Nucleus accumbens (tissue), 56 donors: ENCODE results near the gene ZMYND19.
A peak's percentile ranks its signal among the peaks of the same experiment; 100 is the strongest.
"Not testable (repeated sequence)": the region's sequence is repeated elsewhere in the genome, so short reads cannot be mapped to it uniquely, and the experiment has no call there.

Experiments
- DNase-seq, 56 donors: peaks; one replicate each; lab custom pipeline; 2025; lab: John Stamatoyannopoulos, UW

ZMYND19 gene

DNA sequence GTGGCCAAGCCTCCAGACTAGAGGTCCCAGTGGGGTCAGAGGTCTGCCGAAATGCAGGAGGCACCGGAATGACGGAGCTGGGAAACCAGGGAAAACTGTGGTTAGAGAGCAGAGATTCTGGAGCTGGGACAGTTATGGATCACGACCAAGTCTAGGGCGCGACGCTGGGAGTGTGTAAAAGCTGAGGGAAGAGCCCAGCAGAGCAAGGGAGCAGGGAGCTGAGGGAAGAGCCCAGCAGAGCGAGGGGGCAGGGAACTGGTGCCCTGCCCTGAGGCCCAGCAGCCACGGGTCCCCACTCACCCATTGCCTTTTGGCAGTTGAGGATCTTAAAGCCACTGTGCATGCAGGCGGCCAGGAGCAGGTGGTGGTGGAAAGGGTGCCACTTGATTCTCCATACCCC is 26.2 kb downstream of the ZMYND19 start:
- no peak for DNase-seq

DNA sequence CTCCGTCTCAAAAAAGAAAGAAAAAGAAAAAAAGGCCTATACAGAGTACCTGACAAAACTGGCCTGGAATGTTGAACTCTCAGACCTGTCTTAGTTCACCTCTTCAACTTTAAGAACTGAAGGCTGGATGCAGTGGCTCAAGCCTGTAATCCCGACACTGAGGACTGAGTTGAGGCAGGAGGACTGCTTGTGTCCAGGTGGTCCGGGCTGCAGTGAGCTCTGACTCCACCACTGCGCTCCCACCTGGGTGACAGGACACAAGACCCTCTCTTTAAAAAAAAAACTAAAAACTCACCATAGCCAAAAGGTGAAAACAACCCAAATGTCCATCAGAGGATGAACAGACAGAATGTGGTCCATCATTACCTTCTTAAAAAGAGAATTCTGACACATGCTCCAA is 32.2 kb downstream of the ZMYND19 start:
- DNase-seq: no peak

DNA sequence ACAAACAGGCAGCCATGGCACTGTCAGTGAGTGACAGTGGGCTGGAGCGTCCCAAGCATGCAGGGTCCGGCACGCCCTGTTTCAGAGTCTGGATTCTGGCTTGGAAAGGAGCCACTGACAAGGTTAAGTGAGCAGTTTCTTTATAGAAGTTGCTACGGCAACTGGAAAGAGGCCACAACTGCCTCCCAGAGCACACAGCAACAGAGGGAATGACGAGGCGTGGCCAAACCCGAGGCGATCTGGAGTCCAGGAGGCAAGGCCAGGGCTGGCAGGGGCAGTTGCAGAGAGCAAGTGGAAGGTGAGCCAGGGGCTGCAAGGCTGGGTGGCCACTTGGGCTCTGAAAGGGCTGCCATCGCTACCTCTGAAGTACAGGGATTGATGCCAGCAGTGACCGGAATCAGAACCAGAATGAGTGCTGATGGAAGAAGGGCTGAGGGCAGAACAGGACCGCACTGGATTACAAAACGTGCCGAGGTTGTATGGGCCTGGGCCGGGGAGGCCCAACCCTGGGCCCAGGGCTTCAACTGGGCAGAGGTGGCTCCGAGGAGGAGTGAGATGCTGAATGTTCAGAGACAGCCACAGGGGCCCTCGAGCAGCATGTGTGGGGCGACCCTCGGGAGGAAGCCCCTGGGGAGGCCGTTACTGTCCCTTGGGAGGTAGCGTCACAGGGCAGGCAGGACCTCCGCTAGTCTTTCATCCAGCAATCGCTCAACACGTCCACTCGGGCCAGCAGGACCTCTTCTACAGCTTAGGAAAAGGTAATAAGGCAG is 34.1 kb downstream of the ZMYND19 start:
- DNase-seq: no peak

DNA sequence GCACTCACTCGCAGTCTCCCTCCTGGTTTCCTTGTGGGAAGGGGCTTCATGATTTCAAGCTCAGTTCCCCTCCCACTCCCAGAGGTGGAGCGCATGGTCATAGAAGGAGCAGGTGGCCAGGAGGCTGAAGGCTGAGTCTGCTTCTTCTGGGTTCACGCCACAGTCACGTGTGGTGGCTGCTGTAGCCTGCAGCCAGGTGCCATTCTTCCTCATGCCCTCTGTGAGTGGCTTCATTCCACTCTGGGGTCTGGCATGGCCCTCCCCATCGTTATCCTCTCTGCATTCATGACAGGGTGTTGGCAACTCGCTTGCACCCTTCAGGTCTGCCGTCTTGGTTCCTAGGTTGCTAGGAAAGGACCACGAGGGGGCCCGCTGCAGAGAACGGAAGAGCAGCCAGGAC is 35.1 kb downstream of the ZMYND19 start:
- DNase-seq: no peak

DNA sequence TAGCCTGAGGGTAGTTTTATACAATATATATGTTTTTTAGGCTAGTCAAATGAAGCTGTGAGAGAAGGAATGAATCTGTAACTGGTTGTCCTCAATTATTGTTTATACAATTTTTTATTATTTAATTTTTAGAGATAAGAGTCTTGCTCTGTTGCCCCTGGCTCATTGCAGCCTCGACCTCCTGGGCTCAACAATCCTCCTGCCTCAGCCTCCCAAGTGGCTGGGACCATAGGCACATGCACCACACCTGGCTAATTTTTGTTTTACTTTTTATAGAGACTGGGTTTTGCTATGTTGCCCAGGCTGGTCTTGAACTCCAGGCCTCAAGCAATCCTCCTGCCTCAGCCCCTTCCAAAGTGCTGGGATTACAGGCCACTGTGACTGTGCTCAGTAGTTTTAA is 36.0 kb downstream of the ZMYND19 start:
- no peak for DNase-seq

DNA sequence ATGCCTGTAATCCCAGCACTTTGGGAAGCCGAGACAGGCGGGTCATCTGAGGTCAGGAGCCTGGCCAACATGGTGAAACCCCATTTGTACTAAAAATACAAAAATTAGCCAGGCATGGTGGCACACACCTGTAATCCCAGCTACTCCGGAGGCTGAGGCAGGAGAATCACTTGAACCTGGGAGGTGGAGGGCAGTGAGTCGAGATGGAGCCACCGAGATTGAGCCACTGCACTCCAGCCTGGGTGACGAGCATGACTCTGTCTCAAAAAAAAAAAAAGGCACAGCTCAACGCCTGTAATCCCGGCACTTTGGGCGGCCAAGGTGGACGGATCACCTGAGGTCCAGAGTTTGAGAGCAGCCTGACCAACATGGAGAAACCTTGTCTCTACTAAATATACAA is 36.7 kb downstream of the ZMYND19 start:
- not testable (repeated sequence) for DNase-seq

DNA sequence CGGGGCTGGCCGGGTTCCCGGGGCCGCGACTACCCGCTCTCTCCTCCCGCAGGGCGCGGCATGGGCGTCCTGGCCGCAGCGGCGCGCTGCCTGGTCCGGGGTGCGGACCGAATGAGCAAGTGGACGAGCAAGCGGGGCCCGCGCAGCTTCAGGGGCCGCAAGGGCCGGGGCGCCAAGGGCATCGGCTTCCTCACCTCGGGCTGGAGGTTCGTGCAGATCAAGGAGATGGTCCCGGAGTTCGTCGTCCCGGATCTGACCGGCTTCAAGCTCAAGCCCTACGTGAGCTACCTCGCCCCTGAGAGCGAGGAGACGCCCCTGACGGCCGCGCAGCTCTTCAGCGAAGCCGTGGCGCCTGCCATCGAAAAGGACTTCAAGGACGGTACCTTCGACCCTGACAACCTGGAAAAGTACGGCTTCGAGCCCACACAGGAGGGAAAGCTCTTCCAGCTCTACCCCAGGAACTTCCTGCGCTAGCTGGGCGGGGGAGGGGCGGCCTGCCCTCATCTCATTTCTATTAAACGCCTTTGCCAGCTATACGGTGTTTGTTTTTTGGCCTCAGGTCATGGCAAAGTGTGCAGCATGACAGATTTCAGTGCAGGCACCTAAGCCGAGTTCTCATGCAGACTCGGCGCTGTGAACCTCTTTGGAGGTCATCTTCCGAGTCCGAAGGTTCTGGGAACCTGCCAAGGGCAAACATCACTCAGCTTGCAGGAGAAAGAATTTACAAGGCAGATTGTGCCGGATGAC is 38.1 kb downstream of the ZMYND19 start:
- peak in 3 of 56 donors; percentile 57 to 63 (median 62) for DNase-seq

DNA sequence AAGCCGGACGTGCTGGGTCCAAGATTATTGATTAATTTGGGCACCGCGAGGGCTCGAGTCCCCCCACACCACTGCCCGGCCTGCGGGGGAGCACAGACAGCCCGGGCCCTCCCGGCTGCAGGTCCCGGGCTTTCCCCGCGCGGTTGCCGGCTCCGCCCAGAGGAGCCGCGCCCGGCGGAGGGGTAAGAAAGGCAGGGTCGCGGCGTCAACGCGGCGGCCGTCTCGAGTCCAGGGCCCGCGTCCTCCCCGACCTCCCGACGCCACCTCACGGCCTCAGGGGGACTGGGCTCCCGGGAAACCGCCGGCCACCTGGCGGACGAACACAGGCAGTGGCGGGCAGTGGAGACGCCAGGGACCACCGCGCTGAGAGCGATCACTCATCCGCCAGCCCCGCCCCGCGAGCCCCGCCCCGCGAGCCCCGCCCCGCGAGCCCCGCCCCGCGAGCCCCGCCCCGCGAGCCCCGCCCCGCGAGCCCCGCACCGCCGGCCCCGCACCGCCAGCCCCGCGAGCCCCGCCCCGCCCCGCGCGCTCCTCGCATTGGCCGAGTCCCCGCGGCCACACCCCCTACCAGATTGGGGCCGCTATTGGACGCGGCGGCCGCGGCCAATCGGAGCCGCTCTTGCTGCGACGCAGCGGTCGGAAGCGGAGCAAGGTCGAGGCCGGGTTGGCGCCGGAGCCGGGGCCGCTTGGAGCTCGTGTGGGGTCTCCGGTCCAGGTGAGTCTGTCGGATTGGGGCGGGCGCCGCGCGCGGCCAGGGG is 38.9 kb downstream of the ZMYND19 start, which contains the start of gene MRPL41:
TSS of gene MRPL41 (plus strand) at position 616 of the 758 bp plus-strand sequence. CDS start 203 bp downstream, outside the sequence.
- peak in 55 of 56 donors; percentile 32 to 95 (median 84) for DNase-seq

DNA sequence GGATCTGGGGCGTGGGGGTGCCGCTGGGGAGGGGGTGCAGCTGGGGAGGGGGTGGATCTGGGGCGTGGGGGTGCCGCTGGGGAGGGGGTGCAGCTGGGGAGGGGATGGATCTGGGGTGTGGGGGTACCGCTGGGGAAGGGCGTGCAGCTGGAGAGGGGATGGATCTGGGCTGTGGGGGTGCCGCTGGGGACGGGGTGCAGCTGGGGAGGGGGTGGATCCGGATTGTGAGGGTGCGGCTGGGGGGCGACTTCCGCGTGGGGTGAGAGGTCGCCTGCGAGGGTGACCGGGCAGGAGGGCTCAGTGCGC is 39.4 kb downstream of the ZMYND19 start:
- DNase-seq: peak in 4 of 56 donors; percentile 31 to 58 (median 55)

DNA sequence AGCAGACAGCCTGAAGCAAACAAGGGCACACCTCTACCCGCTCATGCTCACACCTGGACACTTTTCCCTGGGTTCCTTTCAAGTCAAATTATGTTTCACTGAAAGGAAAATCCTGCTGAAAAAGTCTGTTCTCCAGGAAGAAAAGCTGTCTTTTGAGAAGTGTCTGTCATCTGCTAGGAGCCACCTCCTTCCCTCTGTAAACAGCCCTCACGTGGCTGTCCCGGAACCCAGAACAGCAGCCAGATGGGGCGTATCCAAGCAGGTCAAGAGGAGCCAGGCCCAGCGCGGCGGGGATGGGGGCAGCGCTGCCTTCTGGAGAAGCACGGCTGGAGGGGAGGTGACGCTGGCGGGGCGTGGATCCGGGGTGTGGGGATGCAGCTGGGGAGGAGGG is 40.1 kb downstream of the ZMYND19 start, which contains the start of gene PNPLA7:
TSS of gene PNPLA7 (minus strand) at position 172 of the 391 bp plus-strand sequence. CDS start 205 bp downstream, outside the sequence.
- peak in 55 of 56 donors; percentile 26 to 92 (median 76) for DNase-seq

DNA sequence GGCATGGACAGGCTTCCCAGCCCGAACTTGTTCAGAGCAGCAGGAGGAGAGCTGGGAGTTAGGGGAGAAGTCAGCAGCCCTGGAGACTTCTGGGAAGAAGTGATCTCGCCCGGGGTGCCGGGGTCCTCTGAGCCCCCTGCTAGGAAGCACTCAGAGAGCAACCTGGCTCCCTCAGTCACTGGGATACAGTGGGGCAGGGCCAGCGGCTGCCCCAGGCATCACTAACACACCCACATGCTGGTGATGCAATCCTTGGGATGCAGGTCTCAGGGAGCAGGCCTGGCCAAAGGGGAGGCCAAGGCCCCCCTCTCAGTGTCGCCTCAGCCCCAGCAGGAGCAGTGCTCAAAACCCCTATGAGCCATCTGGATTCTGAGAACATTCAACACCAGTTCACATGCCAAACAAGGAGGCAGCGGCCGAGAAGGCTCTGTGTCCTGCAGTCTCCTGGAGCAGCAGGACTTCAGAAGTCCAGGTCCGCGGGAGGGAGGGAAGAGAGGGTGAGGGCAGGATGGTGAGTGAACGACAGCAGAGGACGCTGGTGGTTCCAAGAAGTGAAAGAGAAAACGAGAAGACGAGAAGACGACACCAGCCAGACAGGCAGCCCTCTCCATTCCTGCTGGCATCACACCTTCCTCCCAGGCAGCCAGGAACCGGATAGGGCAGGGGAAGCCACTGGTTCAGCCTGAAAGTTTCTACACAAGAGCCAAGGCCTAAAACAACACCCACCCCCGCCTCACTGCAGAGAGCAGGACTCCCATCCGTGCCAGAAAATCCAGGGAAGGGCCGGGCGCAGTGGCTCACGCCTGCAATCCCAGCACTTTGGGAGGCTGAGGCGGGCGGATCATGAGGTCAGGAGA is 42.4 kb downstream of the ZMYND19 start:
- DNase-seq: no peak

DNA sequence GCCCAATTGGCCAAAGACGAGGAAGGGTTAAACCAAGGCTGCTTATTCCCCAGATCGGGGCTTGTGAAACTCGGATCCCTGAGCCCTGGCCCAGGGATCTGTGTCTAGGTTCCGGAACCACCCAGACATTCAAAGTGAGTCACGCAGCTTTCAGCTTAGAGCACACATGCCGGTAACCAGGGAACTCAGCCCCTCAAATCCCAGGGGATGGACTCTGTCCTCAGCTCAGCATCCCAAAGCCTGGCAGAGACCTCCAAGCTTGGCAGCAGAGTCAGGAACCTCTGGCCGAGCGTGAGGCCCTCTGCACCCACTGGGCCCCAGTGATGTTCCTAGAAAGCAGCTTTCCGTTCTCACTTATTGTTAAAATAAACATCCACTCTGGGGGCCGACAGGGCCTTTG is 45.2 kb downstream of the ZMYND19 start:
- DNase-seq: no peak

DNA sequence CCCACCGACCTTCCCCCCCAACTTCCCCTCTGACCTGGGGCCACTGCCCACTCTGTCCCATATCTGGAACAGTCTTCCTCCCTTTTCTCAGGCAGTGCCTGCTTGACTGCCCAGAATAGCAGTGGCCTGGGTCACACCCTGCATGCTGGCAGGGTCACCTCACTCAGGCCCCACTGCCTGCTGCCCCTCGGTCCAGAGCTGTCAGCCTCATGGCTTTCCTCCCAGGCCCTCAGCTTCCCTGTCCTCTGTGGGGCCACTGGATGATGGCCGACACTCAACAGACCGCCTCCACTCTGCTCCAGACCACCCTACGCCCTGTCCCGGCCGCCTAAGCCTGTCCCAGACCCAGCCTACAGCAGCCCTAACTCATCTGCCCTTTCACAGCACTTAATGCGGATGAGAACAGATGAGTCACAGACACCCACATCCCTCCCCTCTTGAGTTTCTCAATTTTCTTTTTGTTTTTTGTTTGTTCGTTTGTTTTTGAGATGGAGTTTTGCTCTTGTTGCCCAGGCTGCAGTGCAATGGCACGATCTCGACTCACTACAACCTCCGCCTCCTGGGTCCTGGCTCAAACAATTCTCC is 46.0 kb downstream of the ZMYND19 start:
- no peak for DNase-seq

DNA sequence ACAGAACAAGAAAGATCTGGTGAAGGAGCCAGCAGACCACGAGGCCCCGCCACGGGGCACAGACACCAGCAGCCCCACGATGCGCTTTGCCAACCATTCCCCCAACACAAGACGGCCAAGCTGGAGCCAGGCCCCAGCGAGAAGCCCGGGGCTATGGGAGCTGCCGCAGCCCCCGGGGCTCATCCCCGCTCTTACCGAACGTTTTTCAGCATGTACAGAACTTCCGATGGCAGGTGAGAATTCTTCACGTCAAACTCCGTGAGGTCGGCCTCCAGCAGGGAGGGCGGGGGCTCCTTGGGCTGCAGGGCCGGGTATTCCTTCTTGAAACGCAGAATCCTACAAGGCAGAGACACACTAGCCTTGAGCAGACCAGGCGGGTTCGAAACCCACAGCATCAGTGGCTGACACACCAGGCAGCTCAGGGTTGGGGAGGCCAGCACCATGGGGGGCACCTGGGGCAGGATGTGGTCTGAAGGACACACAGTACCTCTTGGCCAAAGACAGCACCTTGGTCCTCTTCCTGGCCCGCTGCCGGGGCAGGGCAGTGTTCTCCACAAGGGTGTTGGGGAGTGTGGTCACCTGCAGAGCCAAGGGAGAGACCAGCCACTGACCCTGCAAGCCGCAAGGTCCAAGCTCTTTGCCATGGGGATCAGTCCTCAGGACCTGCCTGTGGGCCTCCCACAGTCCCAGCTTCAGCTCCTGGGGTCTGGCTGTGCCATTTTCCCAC is 46.9 kb downstream of the ZMYND19 start:
- DNase-seq: no peak

DNA sequence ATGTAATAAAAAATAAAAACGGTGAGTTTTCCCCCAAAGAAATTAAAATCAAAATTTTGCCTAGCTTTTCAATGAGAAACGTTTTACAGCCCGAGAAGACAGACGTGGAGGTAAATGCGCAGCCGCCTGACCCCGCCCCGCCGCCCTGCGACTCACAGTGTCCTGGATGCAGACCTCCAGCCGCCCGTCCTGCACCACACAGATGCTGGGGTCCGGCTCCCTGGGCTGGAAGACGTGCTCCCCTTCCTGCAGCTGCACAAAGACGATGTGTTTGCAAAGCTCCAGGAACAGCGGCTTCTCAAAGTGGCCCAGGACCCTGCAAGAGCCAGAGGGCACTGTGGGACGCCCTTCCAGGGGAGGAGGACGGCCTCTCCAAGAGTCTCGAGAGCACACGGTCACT is 47.8 kb downstream of the ZMYND19 start:
- no peak for DNase-seq

DNA sequence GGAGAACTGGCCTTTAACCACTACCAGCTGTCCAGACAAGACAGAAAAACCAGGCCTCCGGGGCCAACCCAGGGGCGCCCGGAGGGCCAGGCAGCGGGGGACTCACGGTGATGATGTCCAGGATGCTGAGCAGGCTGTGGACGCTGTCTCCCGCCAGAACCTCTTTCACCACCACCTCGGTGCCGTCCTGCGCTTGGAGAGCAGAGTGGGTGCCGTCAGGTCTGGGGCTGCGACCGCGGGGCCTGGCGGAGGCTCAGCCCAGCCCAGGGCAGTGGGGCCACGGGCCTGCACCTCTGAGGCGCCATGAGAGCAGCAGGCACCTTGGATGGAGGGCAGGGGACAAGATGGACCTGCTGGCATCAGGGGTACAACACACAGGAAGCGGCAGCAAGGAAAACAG is 49.8 kb downstream of the ZMYND19 start:
- no peak for DNase-seq

DNA sequence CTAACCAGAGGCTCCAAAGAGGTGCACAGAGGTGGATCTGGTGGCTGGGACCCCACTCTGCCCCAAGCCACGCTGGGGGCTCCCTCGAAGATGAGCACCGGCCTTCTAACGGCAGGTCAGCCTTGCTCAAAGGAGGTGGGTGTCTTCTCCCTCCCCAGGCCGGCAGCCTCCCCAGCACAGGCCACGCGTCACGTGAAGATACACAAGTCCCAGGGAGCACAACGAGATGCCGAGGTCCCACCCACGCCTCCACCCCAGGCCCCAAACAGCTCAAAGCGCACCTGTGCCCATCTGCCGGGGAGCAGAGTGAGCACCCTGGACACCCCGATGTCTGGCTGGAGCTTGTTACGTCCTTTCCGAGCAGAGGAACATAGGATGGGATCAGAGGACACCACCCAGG is 52.3 kb downstream of the ZMYND19 start:
- DNase-seq: no peak

DNA sequence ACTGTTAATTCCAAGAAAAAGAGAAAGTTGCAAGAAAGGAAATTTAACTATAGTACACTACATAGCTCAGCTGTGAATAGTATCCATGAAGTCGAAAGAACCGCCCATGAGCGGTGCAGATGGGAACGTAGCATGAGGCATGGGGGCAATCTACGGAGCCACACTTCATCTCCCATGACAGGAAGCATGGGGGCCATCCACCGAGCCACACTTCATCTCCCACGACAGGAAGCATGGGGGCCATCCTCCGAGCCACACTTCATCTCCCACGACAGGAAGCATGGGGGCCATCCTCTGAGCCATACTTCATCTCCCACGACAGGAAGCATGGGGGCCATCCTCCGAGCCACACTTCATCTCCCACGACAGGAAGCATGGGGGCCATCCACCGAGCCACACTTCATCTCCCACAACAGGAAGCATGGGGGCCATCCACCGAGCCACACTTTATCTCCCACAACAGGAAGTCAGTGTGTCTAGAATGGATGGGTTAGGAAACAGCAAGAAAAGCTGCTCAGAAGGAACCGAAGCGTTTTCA is 53.6 kb downstream of the ZMYND19 start:
- DNase-seq: not testable (repeated sequence)

DNA sequence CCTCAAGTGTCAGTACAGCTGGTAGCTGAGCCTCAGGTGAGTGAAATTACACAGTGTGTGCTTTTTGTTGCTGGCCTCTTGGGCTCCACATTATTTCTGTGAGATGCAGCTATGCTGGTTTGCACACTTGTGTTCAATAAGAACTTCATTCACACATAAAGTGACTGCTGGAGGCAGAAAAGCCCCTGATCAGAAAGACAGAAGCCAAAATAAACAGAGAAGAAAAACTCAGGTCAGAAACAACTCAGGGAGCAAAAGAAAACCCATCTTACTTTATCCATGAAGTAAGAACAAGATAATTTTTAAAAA is 55.2 kb downstream of the ZMYND19 start:
- peak in 1 of 56 donors; percentile 27 for DNase-seq
